Measurements from ENCODE around the gene FUT6.

Gene FUT6

GRCh38 chr19:5867201-5868136 is 28.0 kb upstream of the FUT6 start:
- CTCF ChIA-PET, result no interaction called here
- POLR2A ChIA-PET, result no interaction called here
- no peak overlapping the region for H3K4me3 ChIP-seq (ENCODE audit: low read depth, low read length)
- TF ChIP-seq CTCF (IDR thresholded peaks at IDR 0.05; ENCODE audit: insufficient read depth, low read length, missing control alignments), result no peak
- DNase-seq (ENCODE audit: low read depth, low spot score), result no peak

GRCh38 chr19:5865772-5866171 is 26.3 kb upstream of the FUT6 start:
- TF ChIP-seq CTCF (IDR thresholded peaks at IDR 0.05; ENCODE audit: insufficient read depth, low read length, missing control alignments), result no peak
- POLR2A ChIA-PET, result no interaction called here
- no peak for DNase-seq (ENCODE audit: low read depth, low spot score)

GRCh38 chr19:5864725-5865486 is 25.4 kb upstream of the FUT6 start:
- ChIA-PET POLR2A (no interaction called here), CTCF (no interaction called here)
- DNase-seq (ENCODE audit: low read depth, low spot score), result no peak
- H3K4me3 ChIP-seq (ENCODE audit: low read depth, low read length), result no peak overlapping the region
- TF ChIP-seq CTCF (IDR thresholded peaks at IDR 0.05; ENCODE audit: insufficient read depth, low read length, missing control alignments), result no peak

More at GRCh38 chr19:5865772-5866171, 26.3 kb upstream of the FUT6 start:
- CTCF ChIA-PET, result no interaction called here
- H3K4me3 ChIP-seq (ENCODE audit: low read depth, low read length), result no peak overlapping the region

- ChIA-PET POLR2A (no interaction called here), CTCF (interaction anchor here (3.2 kb wide), 1 partner anchor 60 kb away, joined by 10 read pairs; the partner anchor contains the start of gene NRTN)
- no peak overlapping the region for H3K4me3 ChIP-seq (ENCODE audit: low read depth, low read length)
- TF ChIP-seq CTCF (IDR thresholded peaks at IDR 0.05; ENCODE audit: insufficient read depth, low read length, missing control alignments), result no peak
- no peak for DNase-seq (ENCODE audit: low read depth, low spot score)
Observed at GRCh38 chr19:5864013-5864720, 24.7 kb upstream of the FUT6 start.

GRCh38 chr19:5863030-5863665 is 23.6 kb upstream of the FUT6 start:
- no peak for DNase-seq (ENCODE audit: low read depth, low spot score)
- TF ChIP-seq CTCF (IDR thresholded peaks at IDR 0.05; ENCODE audit: insufficient read depth, low read length, missing control alignments), result no peak
- ChIA-PET CTCF (interaction anchor here (3.2 kb wide), 1 partner anchor 59 kb away, joined by 10 read pairs; the partner anchor contains the start of gene NRTN), POLR2A (no interaction called here)
- no peak overlapping the region for H3K4me3 ChIP-seq (ENCODE audit: low read depth, low read length)

Measured in AG04449 (cell line).